Myocyte (in vitro differentiated cells): ENCODE measurements around the gene ZSCAN31. TPM values are rescaled to one million over a fixed set of nuclear protein-coding genes. Genes with fewer than 3 reads are reported as not detected.

Source experiments
- DNase-seq: peaks from one replicate; pipeline ENCODE4 v3.0.0-alpha.2; 2012; ENCODE audit warnings: low read depth
- total RNA-seq: library from RNA; depleted of rRNA; stranded (reverse); fragments of >200 nt; gene quantifications from 2 replicates; pipeline ENCODE4 v1.2.3, GENCODE V29; 2014

Gene ZSCAN31
- total RNA-seq, 1 donor from 2014 or later = 13.2 TPM

DNA sequence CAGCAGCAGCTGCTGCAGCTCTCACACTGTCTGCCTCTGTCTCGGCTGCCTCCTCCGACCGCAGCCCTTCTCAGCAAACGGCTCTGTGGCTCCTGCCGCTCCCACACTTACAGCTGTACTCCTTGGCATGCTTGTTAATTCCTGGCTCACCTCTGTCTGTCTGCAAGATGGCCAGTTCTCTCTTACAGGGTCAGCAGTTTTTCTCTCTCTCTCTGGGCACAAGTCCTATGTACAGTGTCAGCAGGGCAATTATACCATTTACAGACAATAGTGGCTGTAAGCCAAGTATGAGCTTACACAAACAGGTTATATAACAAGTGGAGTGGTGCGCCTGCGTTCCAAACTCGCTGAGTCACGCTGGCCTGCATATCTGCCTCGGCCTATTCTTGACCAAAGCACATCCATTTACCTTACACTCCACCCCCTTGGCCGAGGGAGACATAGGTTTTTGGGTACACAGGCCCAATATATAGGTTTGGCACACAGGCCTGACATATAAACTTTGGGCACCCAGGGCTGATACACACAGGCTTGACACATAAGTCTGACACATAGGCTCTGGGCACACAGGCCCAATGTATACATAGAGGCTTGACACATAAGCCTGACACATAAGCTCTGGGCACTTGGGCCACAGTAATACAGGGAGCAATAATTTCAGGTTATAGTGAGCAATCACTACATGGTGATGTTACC, 18.2 kb upstream of the ZSCAN31 start:
- DNase-seq = peak; percentile 80

DNA sequence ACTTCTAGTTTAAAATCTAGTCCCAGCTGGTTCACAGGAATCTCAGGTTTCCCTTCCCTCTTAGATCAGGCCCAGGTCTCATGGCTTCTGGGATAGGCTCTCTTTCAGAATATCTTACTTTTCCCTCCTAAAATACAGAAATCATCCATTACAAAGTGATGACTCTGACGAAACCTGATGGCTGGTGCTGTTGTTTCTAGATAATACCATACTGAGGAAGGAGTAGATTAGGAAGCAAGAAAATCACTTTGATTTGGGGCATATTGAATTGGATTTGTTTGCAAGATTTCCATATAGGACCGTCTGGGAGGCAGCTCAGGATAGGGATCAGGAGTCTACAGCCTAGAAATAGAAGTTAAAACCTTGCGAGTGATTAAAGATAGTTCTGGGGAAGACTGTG, 17.4 kb upstream of the ZSCAN31 start:
- peak; percentile 41 for DNase-seq

DNA sequence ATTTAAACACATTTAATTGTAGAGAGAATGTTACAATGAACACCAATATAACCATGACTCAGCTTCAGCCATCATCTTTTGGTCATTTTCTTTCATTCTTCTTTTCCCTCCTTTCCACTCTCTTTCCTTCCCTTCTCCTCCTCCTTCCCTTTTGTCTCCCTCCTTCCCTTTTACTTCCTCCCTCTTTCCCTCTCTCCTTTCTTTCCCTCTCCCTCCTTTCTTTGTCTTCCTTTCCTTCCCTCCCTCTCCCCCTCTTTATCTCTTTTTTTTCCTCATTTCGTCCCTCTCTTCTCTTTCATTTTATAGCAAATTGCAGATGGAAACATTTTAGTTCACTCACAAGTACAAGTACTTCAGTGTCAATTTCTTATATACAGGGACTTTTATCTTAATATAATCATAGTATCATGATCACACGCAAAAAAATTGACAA, 15.6 kb upstream of the ZSCAN31 start:
- no peak for DNase-seq

DNA sequence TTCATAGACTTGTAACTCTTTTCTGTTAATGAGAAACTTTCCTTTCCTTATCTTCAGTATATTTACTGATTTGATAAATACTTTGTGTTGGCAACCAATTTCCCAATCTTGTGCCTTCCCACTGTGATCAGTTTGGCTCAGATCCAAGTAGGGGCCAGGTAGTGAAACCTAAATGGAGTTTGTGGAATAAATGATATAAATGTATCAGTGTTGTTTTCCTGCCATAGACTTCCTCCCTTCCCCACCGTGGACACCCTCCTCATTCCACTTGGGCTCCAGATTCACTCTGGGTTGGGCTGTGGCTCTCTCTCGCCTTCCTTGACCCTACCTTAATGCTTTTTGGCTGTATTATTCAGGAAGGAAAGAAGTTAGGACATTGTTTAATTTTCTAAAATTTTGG, 15.1 kb upstream of the ZSCAN31 start:
- DNase-seq = no peak

DNA sequence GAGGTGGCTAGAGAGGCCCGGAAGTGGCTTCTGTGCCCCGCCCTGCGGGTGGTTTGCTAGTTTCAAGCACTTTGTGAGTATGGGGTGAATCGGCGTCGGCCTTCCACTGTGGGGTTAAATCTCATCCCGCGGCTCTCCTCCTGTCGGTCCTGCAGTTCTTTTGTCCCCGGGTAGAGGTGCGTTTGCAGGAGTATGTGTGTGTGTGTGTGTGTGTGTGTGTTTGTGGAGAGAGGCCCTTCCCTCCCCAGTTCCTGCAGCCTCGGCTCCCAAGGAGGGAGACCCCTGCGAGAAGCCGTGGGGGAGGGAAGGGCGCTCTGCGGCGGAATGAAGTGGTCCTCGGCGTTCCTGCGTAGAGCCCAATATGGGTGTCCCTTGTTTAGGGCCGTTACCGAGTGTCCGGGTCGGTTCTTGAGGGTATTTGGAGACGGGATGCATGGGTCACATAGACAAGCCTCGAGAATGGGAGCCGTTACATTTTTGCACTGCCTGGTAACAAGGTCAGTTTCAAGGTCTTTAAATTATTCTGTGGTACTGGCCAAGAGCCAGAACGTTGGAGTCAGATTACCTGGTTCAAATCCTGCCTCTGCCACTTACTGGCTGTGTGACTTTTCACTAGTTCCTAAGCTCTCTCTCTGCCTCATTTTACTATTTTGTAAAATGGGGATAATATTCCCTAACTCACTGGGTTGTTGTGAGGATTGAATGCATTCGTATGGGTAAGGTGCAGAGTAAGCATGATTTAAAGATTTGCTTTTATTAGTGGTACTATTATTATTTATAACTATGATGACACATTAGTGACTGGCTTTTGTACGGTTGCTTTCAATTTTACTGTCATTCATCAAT, 14.2 kb upstream of the ZSCAN31 start, which contains the start of gene ZKSCAN3:
ZKSCAN3 (plus strand) TSS at position 56 of the 846 bp plus-strand sequence. CDS start 9,640 bp downstream, outside the sequence.
- DNase-seq = peak; percentile 83

DNA sequence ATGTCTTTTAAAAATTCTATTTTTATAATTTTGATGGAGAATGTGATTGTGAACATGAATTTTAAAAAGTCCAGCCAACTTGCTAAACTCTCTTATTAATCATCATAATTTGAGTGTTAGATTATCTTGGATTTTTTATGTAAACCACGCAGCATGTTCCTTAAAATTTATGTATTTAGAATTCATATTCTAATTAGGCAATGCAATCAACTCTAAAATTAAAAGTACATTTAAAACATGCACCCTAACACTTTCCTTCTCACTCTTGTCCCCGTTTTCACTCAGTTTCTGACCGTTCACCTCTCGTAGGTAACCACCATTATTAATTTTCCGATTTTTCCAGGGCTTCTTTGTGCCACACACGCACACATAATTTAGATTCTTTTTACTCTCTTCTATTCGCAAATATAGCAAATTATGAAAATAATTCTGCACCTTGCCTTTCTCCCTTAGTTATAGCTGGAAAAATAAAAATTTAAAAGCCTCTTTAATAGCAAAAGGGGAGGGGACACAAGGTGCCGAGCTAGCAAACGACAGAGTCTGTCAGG, 13.5 kb upstream of the ZSCAN31 start:
- no peak for DNase-seq

DNA sequence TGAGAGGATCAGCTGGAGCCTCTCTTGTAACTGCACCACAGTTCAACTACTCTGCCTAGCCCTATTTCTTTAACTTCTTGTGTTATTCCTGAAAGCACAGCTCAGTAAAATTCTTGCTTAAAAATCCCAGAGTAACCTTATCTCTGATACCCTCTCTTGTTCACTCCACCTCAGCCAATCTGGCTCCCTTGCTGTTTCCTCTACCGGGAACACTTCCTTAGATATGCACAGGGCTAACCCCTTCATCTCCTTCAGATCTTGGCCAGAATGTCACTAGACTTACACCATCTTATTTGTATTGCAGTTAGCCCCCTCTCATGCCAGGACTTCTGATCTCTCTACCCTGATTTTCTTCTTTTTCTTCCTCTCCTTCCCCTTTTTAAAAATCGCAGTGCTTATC, 11.2 kb upstream of the ZSCAN31 start:
- DNase-seq = no peak

DNA sequence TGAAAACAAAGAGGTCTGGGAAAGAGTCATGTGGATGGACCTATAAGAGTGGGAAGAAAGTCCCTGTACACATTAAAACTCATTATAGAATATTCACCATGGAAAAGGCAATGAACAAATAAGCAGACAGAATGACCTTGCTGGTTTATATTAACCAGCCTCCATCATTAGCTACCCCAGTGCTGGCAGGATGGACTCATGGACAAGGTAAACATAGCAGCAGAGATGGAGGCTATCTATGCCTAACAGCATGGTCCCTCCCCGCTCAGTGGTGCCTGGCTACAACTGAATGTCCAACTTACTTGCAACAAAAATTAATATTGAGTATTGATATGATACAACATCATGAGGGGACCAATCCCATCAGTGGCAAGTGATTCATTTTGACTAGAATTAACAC, 9.3 kb upstream of the ZSCAN31 start:
- no peak for DNase-seq

DNA sequence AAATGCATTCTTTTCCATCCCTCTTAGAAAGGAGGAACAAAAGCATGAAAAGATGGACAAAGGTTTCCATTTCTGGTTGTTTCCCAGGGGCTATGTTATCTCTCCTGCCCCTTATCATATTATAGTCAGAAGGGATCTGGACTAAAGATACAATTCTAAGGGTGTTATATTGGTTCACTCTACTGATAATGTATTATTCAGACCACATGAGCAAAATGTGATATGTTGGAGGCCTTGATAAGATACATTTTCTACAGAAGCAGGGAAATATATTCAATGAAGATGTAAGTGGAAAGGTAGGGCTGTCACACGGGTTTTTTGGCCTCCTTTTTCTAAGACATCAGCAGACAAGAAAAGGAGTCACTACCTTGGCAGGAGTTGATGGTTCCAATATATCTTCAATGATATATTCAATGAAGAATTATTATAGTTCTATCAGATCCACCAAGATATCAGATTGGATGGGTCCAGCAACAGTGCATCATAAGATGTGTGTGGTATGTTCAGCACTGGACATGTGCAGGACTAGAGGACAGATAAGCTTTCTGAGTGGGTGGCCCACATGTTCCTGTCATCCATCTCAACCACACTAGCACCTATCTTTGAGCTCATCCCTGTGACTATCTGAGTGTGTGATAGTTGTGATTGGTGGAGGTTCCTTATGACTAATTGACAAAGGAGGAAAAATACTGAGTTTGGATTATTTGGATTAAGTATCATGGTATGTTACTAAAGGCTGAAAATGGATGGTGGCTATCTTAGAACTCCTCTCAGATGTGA, 8.1 kb upstream of the ZSCAN31 start:
- DNase-seq = no peak

DNA sequence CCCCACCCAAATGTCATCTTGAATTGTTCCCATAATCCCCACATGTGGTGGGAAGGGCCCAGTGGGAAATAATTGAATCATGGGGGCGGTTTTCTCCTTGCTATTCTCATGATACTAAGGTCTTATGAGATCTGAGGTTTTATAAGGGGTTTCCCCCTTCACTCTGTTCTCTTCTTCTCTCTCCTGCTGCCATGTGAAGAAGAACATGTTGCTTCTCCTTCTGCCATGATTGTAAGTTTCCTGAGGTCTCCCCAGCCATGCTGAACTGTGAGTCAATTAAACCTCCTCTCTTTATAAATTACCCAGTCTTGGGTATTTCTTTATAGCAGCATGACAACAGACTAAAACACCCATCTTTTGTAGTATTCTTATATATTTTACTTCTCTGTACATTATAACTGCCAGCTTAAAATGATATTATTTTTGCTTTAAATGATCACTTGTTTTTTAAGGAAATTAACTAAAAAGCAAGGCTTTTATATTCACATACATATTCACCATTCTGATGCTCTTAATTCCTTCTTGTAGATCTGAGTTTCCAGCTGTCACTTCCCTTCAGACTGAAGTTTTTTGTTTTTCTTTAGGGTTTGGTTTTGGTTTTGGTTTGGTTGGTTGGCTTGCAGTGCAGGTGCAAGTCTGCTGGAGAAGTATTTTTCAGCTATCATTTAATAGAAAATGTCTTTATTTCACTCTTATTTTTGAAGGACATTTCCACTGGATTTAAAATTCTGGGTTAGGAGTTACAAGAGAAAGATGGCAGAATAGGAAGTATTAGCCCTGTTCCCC, 4.6 kb upstream of the ZSCAN31 start:
- no peak for DNase-seq

DNA sequence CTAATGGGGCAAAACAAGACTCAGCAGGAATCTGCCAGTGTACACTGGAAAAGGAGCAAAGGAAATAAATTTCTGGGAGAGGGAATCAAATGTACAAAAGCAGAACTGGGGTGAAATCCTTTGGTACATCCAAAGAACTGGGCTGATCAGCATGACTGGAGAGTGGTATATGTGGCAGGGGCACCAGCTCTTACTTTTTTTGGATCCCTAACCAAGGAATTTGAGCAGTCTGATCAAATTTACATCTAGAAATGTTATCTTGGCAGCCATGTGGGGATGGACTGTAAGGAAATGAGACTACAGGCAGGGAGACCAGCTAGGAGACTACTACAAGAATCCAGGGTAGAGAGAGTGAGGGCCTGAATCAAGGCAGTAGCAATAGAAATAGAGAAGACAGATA, 1.2 kb upstream of the ZSCAN31 start:
- DNase-seq = no peak

DNA sequence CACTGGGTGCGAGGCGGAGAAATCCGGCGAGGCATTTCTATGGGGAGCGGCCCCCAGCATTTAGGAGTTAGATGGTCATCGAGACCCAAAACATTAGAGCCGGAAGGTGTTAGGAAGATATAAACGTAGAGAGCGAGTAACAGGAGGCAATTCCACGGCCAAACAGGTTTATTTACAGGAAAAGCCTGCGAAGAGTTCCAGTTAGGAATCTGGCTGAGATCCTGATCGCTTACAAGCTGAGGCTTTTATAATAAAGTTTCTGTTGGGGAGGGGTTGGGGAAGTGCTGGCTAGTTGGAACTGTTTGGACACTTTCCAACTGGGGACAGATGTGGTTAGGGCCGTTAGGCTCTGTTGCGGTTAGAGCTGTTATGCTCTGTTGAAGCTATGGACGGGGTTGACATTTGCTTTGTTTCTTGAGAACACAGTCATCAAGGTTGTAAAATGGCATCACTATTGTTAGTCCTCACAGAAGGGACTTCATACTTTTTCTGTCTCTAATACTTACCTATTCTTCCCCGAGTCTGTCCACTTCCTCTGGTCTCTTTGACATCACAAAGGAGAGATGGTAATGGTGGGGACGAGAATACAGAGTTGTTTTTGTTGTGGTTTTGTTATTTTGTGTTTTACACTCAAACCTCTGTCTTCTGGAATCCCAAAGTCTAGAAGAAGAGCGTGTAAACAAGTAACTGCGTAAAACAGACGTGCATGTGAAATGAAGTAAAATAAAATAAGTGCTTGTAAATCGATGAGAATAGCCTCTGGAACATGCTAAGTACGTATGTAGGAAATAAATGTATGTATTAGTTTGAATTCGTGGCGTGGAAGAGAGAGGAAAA, 554 bp upstream of the ZSCAN31 start:
- peak; percentile 68 for DNase-seq

DNA sequence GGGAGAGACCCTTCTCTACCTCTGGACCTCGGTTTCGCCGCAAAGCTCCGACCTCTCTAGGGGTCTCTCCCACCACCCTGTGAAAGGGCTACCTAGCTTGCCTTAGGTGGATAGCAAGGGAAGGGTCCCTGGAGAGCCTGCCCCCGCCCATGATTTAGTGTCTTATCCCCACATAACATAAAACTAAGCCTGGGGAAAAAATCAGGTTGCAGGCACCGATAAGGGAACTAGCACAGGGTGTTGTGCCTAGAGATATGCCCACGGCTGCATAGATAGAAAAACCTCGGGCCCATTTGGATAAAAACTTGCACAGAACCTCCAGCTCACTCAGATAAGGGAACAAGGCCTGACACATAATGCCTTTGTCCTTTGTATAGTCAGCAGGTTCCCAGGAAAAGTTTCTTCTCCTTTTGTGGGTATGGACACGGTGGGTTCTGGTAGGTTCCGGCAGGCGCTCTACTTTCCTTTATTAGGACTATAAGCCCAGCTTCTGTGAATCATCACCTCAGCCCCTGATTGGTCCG, 846 bp downstream of the ZSCAN31 start:
- no peak for DNase-seq

DNA sequence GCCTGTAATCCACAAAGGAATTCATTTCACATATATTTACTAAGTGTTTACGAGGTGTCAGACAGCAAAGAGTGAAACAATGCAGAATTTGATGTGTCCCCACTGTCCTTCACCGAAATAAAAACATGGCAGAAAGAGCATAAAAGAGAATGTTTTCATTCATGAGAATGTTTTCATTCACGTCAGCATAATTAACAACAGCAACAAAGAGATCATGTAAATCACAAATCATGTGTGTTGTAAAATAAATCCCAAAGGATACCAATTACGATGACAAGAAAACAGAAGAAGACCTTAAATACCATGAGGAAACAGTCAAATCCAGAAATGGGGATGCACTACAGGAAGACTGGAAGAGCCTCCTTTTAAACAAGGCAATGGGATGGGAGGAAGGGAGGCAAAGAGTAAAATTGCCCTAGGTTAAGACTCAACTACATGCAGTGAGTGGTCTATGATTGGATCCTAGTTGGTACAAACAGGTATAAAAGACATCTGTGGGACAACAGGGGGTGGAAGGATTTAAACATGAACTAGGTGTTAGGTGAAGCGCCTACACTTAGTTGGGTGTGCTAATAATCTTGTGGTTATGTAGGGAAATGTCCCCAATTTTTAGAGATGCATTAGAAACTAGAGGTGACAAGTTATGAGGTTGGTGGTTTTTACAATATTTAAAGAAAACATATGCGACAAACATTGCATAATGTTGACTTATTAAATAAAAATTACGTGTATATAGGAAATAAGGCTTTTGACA, 1.5 kb downstream of the ZSCAN31 start:
- no peak for DNase-seq

DNA sequence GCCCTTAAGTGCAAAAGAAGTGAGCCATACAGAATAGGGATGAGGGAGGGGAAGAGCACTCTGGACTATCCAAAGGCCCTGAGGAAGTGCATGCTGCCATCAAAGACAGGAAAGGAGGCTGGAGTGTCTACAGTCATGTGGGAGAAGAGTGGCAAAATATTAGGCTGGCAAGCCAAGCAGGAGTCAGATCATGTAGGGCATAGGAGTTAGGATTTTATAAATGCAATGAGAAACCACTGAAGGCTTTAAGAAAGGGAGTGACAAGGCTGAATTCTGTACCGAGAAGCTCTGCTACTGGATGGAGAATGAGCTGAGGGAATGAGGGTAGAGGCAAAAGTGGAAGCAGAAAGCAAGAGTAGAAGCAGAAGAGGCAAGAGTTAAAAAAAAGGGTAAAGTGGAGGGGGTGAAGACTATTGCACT, 2.3 kb downstream of the ZSCAN31 start:
- no peak for DNase-seq

DNA sequence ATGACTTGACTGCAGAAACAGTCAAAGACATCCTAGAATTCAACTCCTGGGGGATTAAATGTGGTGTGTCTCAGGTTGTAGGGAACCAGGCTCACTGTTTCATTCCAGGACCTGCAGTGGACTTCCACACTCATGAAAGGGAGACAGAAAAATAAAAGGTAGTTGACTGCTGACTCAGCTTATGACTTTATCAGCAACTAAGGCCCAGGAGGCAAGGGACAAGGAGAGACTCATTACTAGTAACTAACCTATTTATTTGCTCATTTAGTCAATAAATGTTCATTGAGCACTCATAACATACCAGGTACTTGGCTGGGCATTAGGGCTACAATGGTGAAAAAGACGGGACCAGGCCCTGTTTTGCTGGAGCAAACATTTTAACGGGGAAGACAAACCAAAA, 2.9 kb downstream of the ZSCAN31 start:
- DNase-seq = no peak

DNA sequence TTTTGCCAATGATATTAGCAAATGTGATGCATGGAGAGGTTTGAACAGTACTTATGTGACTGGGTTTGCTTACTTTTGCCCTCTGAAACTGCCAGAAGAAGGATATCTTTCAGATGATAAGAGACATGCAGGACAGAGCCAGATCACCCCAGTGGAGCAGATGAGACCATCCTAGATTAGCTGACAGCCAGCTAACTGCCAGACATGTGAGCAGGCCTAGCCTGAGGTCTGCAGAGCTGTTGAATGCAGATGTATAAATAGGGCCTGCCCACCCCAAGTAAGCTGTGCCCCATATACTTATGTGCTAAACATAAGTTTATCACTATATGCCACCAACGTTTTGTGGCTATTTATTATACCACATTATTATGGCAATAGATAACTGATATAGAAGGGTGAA, 5.9 kb downstream of the ZSCAN31 start:
- no peak for DNase-seq

DNA sequence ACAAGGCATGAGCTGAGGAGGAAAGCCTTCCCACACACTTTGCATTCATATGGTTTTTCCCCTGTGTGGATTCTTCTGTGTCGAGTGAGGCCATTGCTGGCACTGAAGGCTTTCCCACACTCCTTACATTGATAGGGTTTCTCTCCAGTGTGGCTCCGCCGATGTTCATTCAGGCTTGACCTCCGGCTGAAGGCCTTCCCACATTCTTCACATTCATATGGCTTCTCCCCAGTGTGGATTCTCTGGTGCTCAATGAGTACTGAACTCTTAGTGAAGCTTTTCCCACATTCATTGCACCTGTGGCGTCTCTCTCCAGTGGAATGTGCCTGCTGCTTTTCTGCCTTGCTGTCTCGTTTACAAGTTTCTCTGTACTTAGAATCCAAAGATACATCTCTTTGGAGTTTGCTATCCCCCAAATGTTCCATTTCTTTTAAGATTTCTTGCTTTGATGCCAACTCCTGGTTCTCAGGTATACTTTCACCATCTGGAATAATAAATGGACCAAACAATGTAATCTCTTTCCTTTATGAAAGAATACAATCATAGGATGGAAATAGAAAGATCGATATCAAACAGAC, 9.5 kb downstream of the ZSCAN31 start:
- no peak for DNase-seq
